Measurements from ENCODE around the gene RAD50.

- TF ChIP-seq CTCF (IDR thresholded peaks at IDR 0.05; ENCODE audit: insufficient read depth, low read length, poor library complexity, severe bottlenecking) (no peak), EZH2phosphoT487 (conservative IDR thresholded peaks at IDR 0.05; ENCODE audit: low read length) (no peak)
Measured at GRCh38 chr5:132559383-132560060, 2.7 kb downstream of the RAD50 start.

Data from SU-DHL-6 (cell line).